Measurements from ENCODE around the gene MOCS3.
"Not testable (repeated sequence)": the region's sequence is repeated elsewhere in the genome, so short reads cannot be mapped to it uniquely, and the experiment has no call there.

The MOCS3 gene

DNA sequence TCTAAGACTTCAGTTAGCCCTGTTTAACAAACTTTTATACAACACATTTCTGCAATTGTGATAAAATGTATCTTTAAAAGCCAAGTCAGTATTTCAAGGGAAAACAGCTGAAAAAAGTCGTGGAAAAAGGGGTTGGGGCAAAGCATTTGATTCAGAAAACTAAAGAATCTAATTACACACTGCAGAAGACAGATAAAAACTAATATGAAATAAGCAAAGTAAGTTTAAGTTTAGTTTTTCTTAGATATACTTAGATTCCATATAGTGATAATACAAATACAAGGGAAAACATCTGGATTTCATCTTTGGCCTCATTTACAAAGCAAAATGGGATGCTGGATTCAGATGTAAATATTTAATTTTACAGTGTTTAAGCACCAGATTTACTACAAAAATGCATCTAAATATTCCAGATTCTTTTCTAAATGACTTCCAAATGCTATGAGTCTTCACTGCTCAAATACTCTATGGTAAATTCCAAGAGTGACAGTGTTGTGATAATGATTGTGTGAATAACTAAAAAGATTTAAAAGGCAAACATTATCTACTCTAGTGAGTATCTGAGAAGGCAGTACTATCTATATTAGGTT lies 25.8 kb upstream of the MOCS3 start:
- DNase-seq (ENCODE audit: low spot score) = no peak

DNA sequence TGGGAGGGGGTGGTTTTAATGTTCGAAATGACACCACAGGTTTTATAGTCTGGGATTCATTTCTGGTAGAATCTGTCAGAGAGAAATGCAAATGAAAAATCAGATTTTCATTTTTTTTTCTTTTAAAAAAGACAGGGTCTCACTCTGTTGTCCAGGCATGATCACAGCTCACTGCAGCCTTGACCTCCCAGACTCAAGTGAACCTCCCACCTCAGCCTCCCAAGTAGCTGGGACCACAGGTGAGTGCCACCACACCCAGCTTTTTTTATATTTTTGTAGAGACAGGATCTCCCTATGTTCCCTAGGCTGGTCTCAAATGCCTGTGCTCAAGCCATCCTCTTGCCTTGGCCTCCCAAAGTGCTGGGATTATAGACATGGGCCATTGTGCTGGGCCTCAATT lies 25.0 kb upstream of the MOCS3 start:
- no peak for DNase-seq (ENCODE audit: low spot score)

GRCh38 chr20:50943069-50943468 lies 15.5 kb upstream of the MOCS3 start:
- DNase-seq (ENCODE audit: low spot score) = no peak

DNA sequence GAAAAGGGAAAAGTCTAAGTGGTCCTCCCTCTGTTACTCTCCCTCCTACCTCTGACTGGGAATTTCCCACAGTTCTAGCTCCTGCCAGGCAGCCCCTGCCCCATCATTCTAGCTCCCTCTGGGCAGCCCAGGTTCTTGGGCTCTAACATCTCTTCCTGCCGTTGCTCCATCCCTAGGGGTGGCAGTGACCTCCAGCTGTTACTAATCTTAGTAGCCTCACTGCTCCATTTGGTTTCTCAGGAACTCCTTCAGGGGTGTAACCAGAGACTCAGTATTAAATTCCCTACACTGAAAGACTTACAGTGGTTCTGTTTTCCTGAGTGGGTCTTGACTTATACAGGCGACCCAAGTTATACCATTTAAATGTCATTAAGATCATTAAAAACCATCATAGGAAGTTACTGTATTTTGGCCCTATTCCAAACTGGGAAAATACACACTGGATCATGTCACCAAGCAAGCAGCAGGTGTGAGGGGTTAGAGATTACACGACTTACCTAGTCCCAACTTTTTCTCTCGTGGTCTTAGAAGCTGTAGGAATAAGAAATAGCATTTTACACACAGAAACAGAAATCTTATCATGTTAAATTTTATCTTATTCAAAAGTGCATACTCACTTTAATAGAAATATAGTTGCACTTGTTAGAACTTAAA lies 10.4 kb upstream of the MOCS3 start:
- no peak for DNase-seq (ENCODE audit: low spot score)

GRCh38 chr20:50953196-50953595 lies 5.4 kb upstream of the MOCS3 start:
- DNase-seq (ENCODE audit: low spot score) = no peak

GRCh38 chr20:50953821-50954220 lies 4.8 kb upstream of the MOCS3 start:
- no peak for DNase-seq (ENCODE audit: low spot score)

GRCh38 chr20:50957276-50957675 lies 1.3 kb upstream of the MOCS3 start:
- DNase-seq (ENCODE audit: low spot score) = no peak

GRCh38 chr20:50957798-50958614 lies 612 bp upstream of the MOCS3 start, which contains the start of gene DPM1:
Gene DPM1 (minus strand): TSS chr20:50958532. CDS start chr20:50958523, 9 bp downstream.
- DNase-seq (ENCODE audit: low spot score) = peak; percentile 89

DNA sequence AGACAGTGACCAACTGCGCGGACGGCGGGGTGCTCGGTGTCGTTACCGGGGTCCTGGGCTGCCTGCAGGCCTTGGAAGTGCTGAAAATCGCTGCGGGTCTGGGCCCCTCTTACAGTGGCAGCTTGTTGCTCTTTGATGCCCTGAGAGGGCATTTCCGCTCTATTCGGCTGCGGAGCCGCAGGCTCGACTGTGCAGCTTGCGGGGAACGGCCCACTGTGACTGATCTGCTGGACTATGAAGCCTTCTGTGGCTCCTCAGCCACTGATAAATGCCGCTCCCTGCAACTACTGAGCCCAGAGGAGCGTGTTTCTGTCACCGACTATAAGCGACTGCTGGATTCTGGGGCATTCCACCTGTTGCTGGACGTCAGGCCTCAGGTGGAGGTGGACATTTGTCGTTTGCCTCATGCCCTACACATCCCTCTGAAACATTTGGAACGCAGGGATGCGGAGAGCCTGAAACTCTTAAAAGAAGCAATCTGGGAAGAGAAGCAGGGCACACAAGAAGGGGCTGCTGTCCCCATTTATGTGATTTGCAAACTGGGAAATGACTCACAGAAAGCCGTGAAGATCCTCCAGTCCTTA lies 1.0 kb downstream of the MOCS3 start:
- DNase-seq (ENCODE audit: low spot score) = no peak

GRCh38 chr20:50967586-50967985 lies 9.0 kb downstream of the MOCS3 start:
- DNase-seq (ENCODE audit: low spot score) = no peak

GRCh38 chr20:50968289-50968688 lies 9.7 kb downstream of the MOCS3 start:
- DNase-seq (ENCODE audit: low spot score) = no peak

DNA sequence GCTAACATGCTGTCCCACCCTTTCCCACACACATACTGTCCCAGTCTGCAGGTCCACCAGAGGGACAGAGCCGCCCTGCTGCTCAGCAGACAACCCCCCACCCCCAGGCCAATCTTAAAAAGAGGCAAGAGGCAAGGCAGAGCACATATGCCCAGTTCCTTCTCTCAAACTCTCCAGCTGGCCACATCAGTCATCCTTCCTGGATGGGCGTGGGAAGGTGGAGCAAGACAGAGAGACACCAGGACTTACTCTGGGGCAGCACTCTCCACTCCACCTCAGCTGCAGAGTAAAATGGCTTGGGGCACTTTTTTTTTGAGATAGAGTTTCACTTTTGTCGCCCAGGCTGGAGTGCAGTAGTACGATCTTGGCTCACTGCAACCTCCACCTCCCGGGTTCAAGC lies 10.8 kb downstream of the MOCS3 start:
- no peak for DNase-seq (ENCODE audit: low spot score)

DNA sequence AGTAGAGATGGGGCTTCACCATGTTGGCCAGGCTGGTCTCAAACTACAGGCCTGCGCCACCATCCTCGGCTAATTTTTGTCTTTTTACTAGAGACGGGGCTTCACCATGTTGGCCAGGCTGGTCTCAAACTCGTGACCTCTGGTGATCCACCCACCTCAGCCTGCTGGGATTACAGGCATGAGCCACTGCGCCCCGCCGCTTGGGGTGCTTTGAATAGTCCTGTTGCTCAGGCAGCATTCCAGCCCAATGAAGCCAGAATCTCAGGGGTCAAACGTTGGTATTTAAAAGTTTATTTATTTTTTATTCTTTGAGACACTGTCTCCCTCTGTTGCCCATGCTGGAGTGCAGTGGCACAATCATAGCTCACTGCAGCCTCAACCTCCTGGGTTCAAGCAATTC lies 11.3 kb downstream of the MOCS3 start:
- no peak for DNase-seq (ENCODE audit: low spot score)

- no peak for DNase-seq (ENCODE audit: low spot score)
Observed at GRCh38 chr20:50975701-50976330, 17.2 kb downstream of the MOCS3 start.

DNA sequence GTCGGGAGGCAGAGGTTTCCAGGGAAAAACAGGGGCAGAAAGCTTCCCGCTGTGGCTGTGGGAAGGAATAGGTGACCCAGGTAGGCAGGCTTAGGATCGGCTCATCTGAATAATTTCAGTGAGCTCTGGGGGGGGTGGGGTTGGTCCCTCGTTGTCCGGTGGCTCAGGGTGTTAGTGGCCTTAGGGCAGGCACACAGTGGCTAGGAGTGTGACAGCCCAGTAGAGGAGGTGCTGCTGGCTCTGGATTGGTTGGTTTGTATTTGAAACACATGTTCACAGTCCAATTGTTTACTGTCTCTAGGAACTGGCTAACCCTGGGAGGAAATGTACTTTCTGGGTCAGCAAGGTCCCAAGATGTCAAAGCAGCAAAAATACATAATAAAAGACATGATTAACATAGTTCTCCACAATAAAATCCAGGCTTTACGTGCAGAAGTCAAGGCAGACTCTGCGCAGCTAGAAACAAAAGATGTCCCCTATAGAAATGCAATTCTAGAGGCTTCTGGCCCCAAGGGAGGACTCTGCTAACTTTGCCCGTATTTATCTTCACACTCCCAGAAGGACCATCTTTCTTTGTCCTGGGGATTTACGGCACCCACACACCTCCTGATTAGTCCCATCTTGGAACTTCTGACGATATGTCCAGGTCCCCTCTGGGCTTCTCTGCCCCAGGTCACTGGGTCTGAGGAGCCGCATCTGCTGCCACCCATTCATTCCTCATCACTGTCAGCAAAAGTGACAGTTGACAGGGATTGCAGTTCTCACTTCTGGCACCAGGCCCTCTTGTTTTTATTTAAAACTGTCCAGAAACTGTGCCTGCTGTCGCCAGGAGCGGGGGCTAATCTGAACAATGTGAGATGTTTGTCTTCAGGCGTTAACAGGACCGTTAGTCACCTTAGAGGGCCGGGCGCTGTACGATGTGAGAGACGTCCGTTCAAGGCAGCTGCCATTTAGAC lies 18.7 kb downstream of the MOCS3 start:
- no peak for DNase-seq (ENCODE audit: low spot score)

GRCh38 chr20:50978533-50978932 lies 19.9 kb downstream of the MOCS3 start:
- not testable (repeated sequence) for DNase-seq (ENCODE audit: low spot score)

GRCh38 chr20:50980071-50980681 lies 21.6 kb downstream of the MOCS3 start:
- DNase-seq (ENCODE audit: low spot score) = peak; percentile 57

GRCh38 chr20:50980851-50981713 lies 22.5 kb downstream of the MOCS3 start:
- peak; percentile 71 for DNase-seq (ENCODE audit: low spot score)

- no peak for DNase-seq (ENCODE audit: low spot score)
Observed at GRCh38 chr20:50981714-50982048, 23.1 kb downstream of the MOCS3 start.

DNA sequence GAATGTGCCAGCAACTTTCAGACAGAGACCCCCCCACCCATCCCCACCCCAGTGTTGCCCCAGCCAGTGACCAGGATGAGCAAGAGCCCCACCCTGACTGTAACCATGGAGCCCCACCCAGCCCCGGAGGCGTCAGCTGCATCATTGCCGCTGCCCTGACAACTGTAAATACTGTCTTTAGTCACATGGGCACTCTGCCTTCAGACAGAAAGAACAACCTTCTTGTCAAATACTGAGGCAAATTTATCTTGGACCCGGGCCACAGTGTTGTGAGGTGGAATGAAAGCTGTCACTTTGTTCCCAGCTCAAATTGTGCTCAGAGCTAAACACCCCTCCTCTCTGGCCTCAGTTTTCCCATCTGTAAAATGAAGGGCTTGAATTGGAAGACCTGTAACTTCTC lies 23.7 kb downstream of the MOCS3 start:
- no peak for DNase-seq (ENCODE audit: low spot score)

All from activated CD4-positive, alpha-beta T cell treated with anti-CD3 and anti-CD28 coated beads, Interleukin-2, Interleukin-4, amounts not matched to agents 100 ng/mL and 50 ng/mL, durations not matched to agents 16 hours and 8 hours (primary cell).